HG03095 (cell line): ENCODE data around the gene SLAIN2.
"Not testable (repeated sequence)": the region's sequence is repeated elsewhere in the genome, so short reads cannot be mapped to it uniquely, and the experiment has no call there.

Source experiments
- ATAC-seq: cut with Tn5 transposase; IDR thresholded peaks from one replicate; pipeline ENCODE4 v1.9.1; 2021; ENCODE audit warnings: moderate library complexity; ENCODE audit not compliant: unreplicated experiment

SLAIN2 gene

GRCh38 chr4:48340965-48341775 lies at the start of gene SLAIN2:
SLAIN2 (plus strand) TSS chr4:48341529; CDS start chr4:48341740, 211 bp downstream.
- ATAC-seq: peak; percentile 89

- not testable (repeated sequence) for ATAC-seq
These were observed 49.0 kb upstream of the SLAIN2 start for GRCh38 chr4:48292218-48292790.

GRCh38 chr4:48295116-48295515 lies 46.2 kb upstream of the SLAIN2 start:
- no peak for ATAC-seq

GRCh38 chr4:48296365-48296764 lies 45.0 kb upstream of the SLAIN2 start:
- peak; percentile 91 for ATAC-seq

- ATAC-seq: no peak
These were observed 44.0 kb upstream of the SLAIN2 start for GRCh38 chr4:48297256-48297846.

- ATAC-seq: no peak
These were observed 41.8 kb upstream of the SLAIN2 start for GRCh38 chr4:48299560-48299959.

GRCh38 chr4:48300004-48300403 lies 41.3 kb upstream of the SLAIN2 start:
- ATAC-seq: no peak

- ATAC-seq: no peak
These were observed 35.8 kb upstream of the SLAIN2 start for GRCh38 chr4:48305508-48305907.

- no peak for ATAC-seq
These were observed 33.8 kb upstream of the SLAIN2 start for GRCh38 chr4:48307528-48307927.

GRCh38 chr4:48308901-48309300 lies 32.4 kb upstream of the SLAIN2 start:
- ATAC-seq: no peak

- no peak for ATAC-seq
These were observed 29.4 kb upstream of the SLAIN2 start for GRCh38 chr4:48311896-48312295.

GRCh38 chr4:48314746-48315145 lies 26.6 kb upstream of the SLAIN2 start:
- not testable (repeated sequence) for ATAC-seq

GRCh38 chr4:48315728-48316630 lies 25.4 kb upstream of the SLAIN2 start:
- peak; percentile 73 for ATAC-seq

- ATAC-seq: no peak
These were observed 20.0 kb upstream of the SLAIN2 start for GRCh38 chr4:48321312-48321711.

GRCh38 chr4:48322063-48322462 lies 19.3 kb upstream of the SLAIN2 start:
- no peak for ATAC-seq

- ATAC-seq: no peak
These were observed 17.0 kb upstream of the SLAIN2 start for GRCh38 chr4:48324281-48324680.

- ATAC-seq: no peak
These were observed 12.1 kb upstream of the SLAIN2 start for GRCh38 chr4:48329193-48329592.

- no peak for ATAC-seq
These were observed 11.4 kb upstream of the SLAIN2 start for GRCh38 chr4:48329976-48330375.

GRCh38 chr4:48331577-48332330 lies 9.6 kb upstream of the SLAIN2 start:
- ATAC-seq: no peak

GRCh38 chr4:48332661-48333060 lies 8.7 kb upstream of the SLAIN2 start:
- ATAC-seq: no peak
